GM23248 (cell line): ENCODE measurements around the gene TTLL5.

Experiments
- EZH2 ChIP-seq: fragments of 200-600 bp; sonication (generic); IDR thresholded peaks from 2 replicates; pipeline ENCODE4 v1.6.1; 2018; ENCODE audit warnings: antibody characterized with exemption, mild to moderate bottlenecking; ENCODE audit not compliant: insufficient read depth, poor library complexity, severe bottlenecking
- EZH2phosphoT487 ChIP-seq: fragments of 200-600 bp; sonication (generic); IDR thresholded peaks from 2 replicates; pipeline ENCODE4 v1.6.1; 2018; ENCODE audit warnings: antibody characterized with exemption, moderate library complexity, mild to moderate bottlenecking, low read depth; ENCODE audit not compliant: insufficient read depth

- TF ChIP-seq EZH2phosphoT487 (no peak), EZH2 (no peak)
Observed at GRCh38 chr14:75979071-75979571, 318.1 kb downstream of the TTLL5 start.
